Ammon's horn (tissue), 1 donor: Measurements from ENCODE around the gene MYT1.

Experiments
- DNase-seq: peaks from one replicate; pipeline ENCODE4 v3.0.0-alpha.2; 2016; ENCODE audit warnings: low spot score

The MYT1 gene

GRCh38 chr20:64214113-64214512 is 49.9 kb downstream of the MYT1 start:
- DNase-seq: no peak

- no peak for DNase-seq
Measured at GRCh38 chr20:64214952-64215351, 50.7 kb downstream of the MYT1 start.

- DNase-seq: no peak
Measured at GRCh38 chr20:64216036-64216435, 51.8 kb downstream of the MYT1 start.

- no peak for DNase-seq
Measured at GRCh38 chr20:64216910-64217309, 52.7 kb downstream of the MYT1 start.

GRCh38 chr20:64217539-64218221 is 53.4 kb downstream of the MYT1 start:
- DNase-seq: no peak

GRCh38 chr20:64219202-64219601 is 55.0 kb downstream of the MYT1 start:
- DNase-seq: no peak

- DNase-seq: no peak
Measured at GRCh38 chr20:64219730-64220129, 55.5 kb downstream of the MYT1 start.

GRCh38 chr20:64220420-64220819 is 56.2 kb downstream of the MYT1 start:
- no peak for DNase-seq

GRCh38 chr20:64220891-64221527 is 56.8 kb downstream of the MYT1 start:
- no peak for DNase-seq

- DNase-seq: no peak
Measured at GRCh38 chr20:64222291-64222735, 58.1 kb downstream of the MYT1 start.

GRCh38 chr20:64222851-64223525 is 58.7 kb downstream of the MYT1 start:
- DNase-seq: no peak

- DNase-seq: peak; percentile 20
Measured at GRCh38 chr20:64223526-64224067, 59.3 kb downstream of the MYT1 start.

GRCh38 chr20:64224351-64225170 is 60.3 kb downstream of the MYT1 start:
- peak; percentile 27 for DNase-seq

- DNase-seq: no peak
Measured at GRCh38 chr20:64225171-64225595, 60.9 kb downstream of the MYT1 start.

- DNase-seq: no peak
Measured at GRCh38 chr20:64225828-64226598, 61.8 kb downstream of the MYT1 start.

- no peak for DNase-seq
Measured at GRCh38 chr20:64226686-64227580, 62.7 kb downstream of the MYT1 start.

- no peak for DNase-seq
Measured at GRCh38 chr20:64228086-64228653, 63.9 kb downstream of the MYT1 start.

GRCh38 chr20:64228751-64229506 is 64.7 kb downstream of the MYT1 start:
- no peak for DNase-seq

GRCh38 chr20:64229507-64230061 is 65.3 kb downstream of the MYT1 start:
- no peak for DNase-seq
